Right ventricle myocardium inferior (tissue), 1 donor: ENCODE measurements around the gene TACO1. TPM values are rescaled to one million over a fixed set of nuclear protein-coding genes. Genes with fewer than 3 reads are reported as not detected.

Experiments used
- ATAC-seq: fragments of 200-7000 bp; cut with Tn5 transposase; one replicate; pipeline ENCODE4 v1.9.1; 2020; ENCODE audit warnings: mild to moderate bottlenecking, moderate library complexity
- DNase-seq: peaks from one replicate; pipeline ENCODE4 v3.0.0; 2021; ENCODE audit errors: missing footprints
- intact Hi-C: fragments of 100-400 bp; cut with DNase I; formaldehyde crosslinking; loops from one replicate; pipeline ENCODE4 v1.11.0; 2022
- total RNA-seq: library from RNA; stranded (reverse); fragmentation: NEBNext Ultra II Directional; extraction: Animal tissue kit (Norgen Biotek cat#: 25700); gene quantifications from one replicate; pipeline ENCODE4 v1.2.1, GENCODE V29; 2021
- donor health status: DM: no; HTN: yes; CAD: no; lungs with severe emphysema.

Gene TACO1
- total RNA-seq, 1 donor from 2014 or later: 41.5 TPM

- ATAC-seq (no peak), DNase-seq (no peak)
- intact Hi-C loops: no loop called here
Measured at GRCh38 chr17:63595132-63595531, 5.6 kb upstream of the TACO1 start.

DNA sequence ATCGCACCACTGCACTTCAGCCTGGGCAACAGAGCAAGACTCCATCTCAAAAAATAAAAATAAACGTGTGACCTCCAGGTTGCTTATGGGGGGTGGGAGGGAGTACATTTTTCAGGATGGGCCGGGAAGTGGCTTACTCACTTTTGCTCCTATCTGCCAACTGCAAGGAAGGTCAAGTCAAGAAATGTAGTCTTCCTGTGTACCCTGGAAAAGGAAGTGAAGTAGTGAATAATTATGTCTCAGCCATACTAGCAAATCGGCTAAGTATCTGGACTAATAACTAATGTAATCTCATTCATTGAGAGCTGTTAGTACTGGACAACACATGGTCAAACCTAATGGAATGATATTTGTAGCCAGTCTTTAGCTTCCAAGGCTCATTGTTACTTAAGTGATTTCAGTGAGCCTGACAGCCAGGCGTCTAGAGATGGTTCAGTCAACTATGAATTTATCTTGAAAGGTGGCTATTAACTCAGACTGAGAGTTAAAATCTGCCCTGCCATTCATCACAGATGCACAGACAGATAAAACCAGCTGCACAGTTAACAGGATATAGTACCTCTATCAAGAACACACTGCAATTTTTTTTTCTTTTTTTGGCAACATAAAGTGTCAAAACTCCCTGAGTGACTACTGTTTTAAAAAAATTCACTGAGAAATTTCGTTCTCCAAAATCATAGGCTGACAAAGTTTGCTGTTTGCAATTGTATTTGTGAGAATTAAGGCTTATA, 3.7 kb upstream of the TACO1 start:
- intact Hi-C loops: no loop called here
- ATAC-seq (no peak), DNase-seq (no peak)

GRCh38 chr17:63598281-63598680, 2.4 kb upstream of the TACO1 start:
- intact Hi-C loops: no loop called here
- DNase-seq (no peak), ATAC-seq (no peak)

- no peak for DNase-seq
- intact Hi-C loops: loop anchor here (5.0 kb wide), 1 partner anchor 49 kb away; the partner anchor contains the start of gene DCAF7
- peak; percentile 5 for ATAC-seq
Measured at GRCh38 chr17:63601439-63602371, 1.0 kb downstream of the TACO1 start.

DNA sequence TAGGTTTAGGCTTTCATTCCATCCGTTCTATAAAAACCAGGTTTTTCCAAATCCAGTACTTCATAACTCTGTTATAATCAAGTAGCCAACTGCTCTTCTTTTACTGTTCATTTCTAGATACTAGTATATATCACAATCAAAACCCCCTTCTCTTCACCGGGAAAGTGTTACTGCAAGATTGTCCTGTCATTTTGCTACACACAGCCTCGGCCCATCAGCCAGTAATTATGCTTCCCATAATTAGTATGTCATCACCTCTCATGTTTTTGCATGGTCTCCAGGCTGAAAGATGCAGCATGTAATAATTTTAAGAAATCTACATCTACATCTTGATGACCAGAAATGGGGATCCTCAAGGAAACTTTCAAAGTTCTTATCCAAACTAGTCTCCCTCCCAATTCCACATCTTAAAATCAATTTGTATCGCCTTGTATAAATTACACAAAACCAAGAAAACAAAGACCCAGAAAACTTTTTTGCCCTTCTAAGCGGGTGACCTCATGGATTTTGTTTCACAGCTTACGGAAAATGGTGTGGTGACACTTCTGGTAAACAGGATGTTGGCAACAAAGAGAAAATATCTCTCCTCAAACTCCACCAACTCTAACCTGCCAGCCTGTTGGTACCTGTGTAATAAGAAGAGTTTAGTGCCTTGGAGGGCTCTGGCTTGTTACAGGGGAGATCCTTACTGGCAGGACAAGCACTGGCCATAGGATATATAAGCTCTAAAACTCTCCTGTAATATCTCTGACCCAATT, 9.3 kb downstream of the TACO1 start:
- DNase-seq (no peak), ATAC-seq (no peak)
- intact Hi-C loops: no loop called here

- DNase-seq (no peak), ATAC-seq (no peak)
- intact Hi-C loops: no loop called here
Measured at GRCh38 chr17:63610854-63611253, 10.2 kb downstream of the TACO1 start.

GRCh38 chr17:63611354-63611753, 10.7 kb downstream of the TACO1 start:
- DNase-seq (no peak), ATAC-seq (no peak)
- intact Hi-C loops: no loop called here

GRCh38 chr17:63613663-63614062, 13.0 kb downstream of the TACO1 start:
- intact Hi-C loops: loop anchor here (2.0 kb wide), 1 partner anchor 189 kb away; no protein-coding TSS in a partner anchor
- DNase-seq (no peak), ATAC-seq (no peak)

DNA sequence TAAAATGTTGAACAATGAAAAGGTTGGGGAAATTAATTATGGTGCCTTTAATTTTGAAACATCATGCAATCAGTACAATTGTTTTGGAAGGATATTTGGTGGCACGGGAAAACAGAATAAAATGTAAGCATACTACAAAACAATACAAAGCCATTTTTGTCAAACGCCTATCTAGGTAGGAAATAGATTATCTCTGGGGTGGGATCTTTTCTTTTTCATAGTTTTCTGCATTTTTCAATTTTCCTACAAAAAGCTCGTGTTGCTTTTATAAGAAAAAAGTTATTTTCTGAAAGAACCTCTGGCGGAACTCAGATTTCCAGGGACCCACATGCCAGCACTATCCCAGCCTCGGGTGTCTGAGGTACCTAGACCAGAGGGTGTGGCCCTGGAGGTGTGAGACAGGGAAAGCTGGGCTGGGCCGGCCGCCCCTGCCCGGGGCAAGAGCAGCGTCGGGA, 20.6 kb downstream of the TACO1 start:
- DNase-seq (no peak), ATAC-seq (no peak)
- intact Hi-C loops: loop anchor here (5.0 kb wide), 1 partner anchor 76 kb away; no protein-coding TSS in a partner anchor

GRCh38 chr17:63621684-63622573, 21.2 kb downstream of the TACO1 start, which contains the start of gene MAP3K3:
Gene MAP3K3, plus strand, starts transcription at chr17:63622417. Its CDS starts 343 bp downstream, at chr17:63622760.
- intact Hi-C loops: loop anchor here (5.0 kb wide), 1 partner anchor 75 kb away; no protein-coding TSS in a partner anchor
- ATAC-seq (peak; percentile 97), DNase-seq (peak; percentile 99)

GRCh38 chr17:63622574-63623390, 22.1 kb downstream of the TACO1 start:
- intact Hi-C loops: loop anchor here (5.0 kb wide), 1 partner anchor 75 kb away; no protein-coding TSS in a partner anchor
- ATAC-seq (no peak), DNase-seq (peak; percentile 92)

GRCh38 chr17:63623786-63624530, 23.3 kb downstream of the TACO1 start:
- ATAC-seq (no peak), DNase-seq (no peak)
- intact Hi-C loops: loop anchor here (5.0 kb wide), 1 partner anchor 73 kb away; no protein-coding TSS in a partner anchor

GRCh38 chr17:63624531-63624880, 23.8 kb downstream of the TACO1 start:
- intact Hi-C loops: loop anchor here (5.0 kb wide), 1 partner anchor 73 kb away; no protein-coding TSS in a partner anchor
- ATAC-seq (no peak), DNase-seq (no peak)

GRCh38 chr17:63626551-63627180, 26.0 kb downstream of the TACO1 start:
- ATAC-seq: no peak

DNA sequence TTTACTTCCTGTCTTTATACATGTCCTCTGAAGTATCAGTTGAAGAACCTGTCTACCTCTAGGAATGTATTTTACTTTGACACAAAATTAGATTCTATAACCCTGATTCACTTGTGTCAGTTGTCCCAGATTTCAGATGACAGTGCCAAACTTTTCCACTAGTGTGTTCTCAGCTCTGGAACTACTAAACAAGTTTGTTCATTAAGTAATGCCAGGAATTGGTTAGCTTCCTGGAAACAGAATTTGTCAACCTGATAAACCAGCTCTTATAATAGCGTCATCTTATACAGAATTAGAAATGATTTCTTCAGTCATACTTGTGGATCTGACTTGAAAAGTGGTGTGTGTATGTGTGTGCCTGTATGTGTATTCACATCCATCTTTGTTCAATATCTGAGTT, 28.9 kb downstream of the TACO1 start:
- peak; percentile 27 for ATAC-seq
- intact Hi-C loops: no loop called here
- no peak for DNase-seq

More at GRCh38 chr17:63626551-63627180, 26.0 kb downstream of the TACO1 start:
- DNase-seq: no peak
- intact Hi-C loops: no loop called here

- intact Hi-C loops: no loop called here
- no peak for ATAC-seq
- no peak for DNase-seq
Measured at GRCh38 chr17:63631062-63631461, 30.4 kb downstream of the TACO1 start.
